Type B pancreatic cell (in vitro differentiated cells): Measurements from ENCODE around the gene SPARC. TPM values are rescaled to one million over a fixed set of nuclear protein-coding genes. Genes with fewer than 3 reads are reported as not detected.

Source experiments
- DNase-seq: peaks from one replicate; pipeline ENCODE4 v3.0.0; 2021; ENCODE audit warnings: mixed read lengths; ENCODE audit not compliant: unreplicated experiment; ENCODE audit errors: extremely low spot score
- H3K27ac Mint-ChIP-seq: 2 replicates; pipeline ENCODE4 v1.8.0; 2021; ENCODE audit warnings: mild to moderate bottlenecking, mixed read lengths
- H3K27me3 Mint-ChIP-seq: 2 replicates; pipeline ENCODE4 v1.8.0; 2021; ENCODE audit warnings: mixed read lengths
- H3K36me3 Mint-ChIP-seq: 2 replicates; pipeline ENCODE4 v1.8.0; 2021; ENCODE audit warnings: mixed read lengths
- H3K4me1 Mint-ChIP-seq: one replicate; pipeline ENCODE4 v1.8.0; 2021; ENCODE audit warnings: mixed read lengths; ENCODE audit not compliant: unreplicated experiment
- H3K4me3 Mint-ChIP-seq: 2 replicates; pipeline ENCODE4 v1.8.0; 2021; ENCODE audit warnings: mild to moderate bottlenecking, mixed read lengths
- H3K9me3 Mint-ChIP-seq: 2 replicates; pipeline ENCODE4 v1.8.0; 2021; ENCODE audit warnings: mixed read lengths
- CTCF ChIP-seq: fragments of 200-600 bp; sonication (generic); conservative IDR thresholded peaks from 2 replicates; pipeline ENCODE4 v1.5.0; 2021; ENCODE audit warnings: antibody characterized with exemption, mild to moderate bottlenecking
- total RNA-seq: library from RNA; stranded (reverse); gene quantifications from 2 replicates; pipeline ENCODE4 v1.2.1, GENCODE V29; 2021; ENCODE audit warnings: low replicate concordance

Gene SPARC
- total RNA-seq, 1 donor from 2014 or later = 973 TPM

GRCh38 chr5:151630088-151630487 is 56.6 kb downstream of the SPARC start:
- Mint-ChIP-seq H3K27me3 (peaks cover 3% of the 10 kb centered on the region), H3K4me3 (no peak overlapping the region), H3K9me3 (no peaks in the 10 kb centered on the region), H3K36me3 (no peaks in the 10 kb centered on the region), H3K4me1 (no peaks in the 10 kb centered on the region), H3K27ac (no peak overlapping the region)
- no peak for DNase-seq
- TF ChIP-seq CTCF = no peak

GRCh38 chr5:151628112-151628823 is 58.4 kb downstream of the SPARC start:
- Mint-ChIP-seq H3K9me3 (no peaks in the 10 kb centered on the region), H3K4me3 (no peak overlapping the region), H3K27ac (no peak overlapping the region), H3K4me1 (no peaks in the 10 kb centered on the region), H3K27me3 (peaks cover 3% of the 10 kb centered on the region), H3K36me3 (no peaks in the 10 kb centered on the region)
- no peak for DNase-seq
- no peak for TF ChIP-seq CTCF

- no peak overlapping the region for H3K4me3 Mint-ChIP-seq
- no peak for TF ChIP-seq CTCF
- no peak overlapping the region for H3K27ac Mint-ChIP-seq
- DNase-seq = no peak
- no peaks in the 10 kb centered on the region for H3K36me3 Mint-ChIP-seq
- no peaks in the 10 kb centered on the region for H3K4me1 Mint-ChIP-seq
- H3K27me3 Mint-ChIP-seq = peaks cover 3% of the 10 kb centered on the region
- no peaks in the 10 kb centered on the region for H3K9me3 Mint-ChIP-seq
These were observed 59.1 kb downstream of the SPARC start for GRCh38 chr5:151627650-151628049.

- Mint-ChIP-seq H3K4me3 (no peak overlapping the region), H3K4me1 (peaks cover 6% of the 10 kb centered on the region), H3K9me3 (no peaks in the 10 kb centered on the region)
These were observed 61.4 kb downstream of the SPARC start for GRCh38 chr5:151625285-151625684.

GRCh38 chr5:151624476-151624875 is 62.2 kb downstream of the SPARC start:
- H3K36me3 Mint-ChIP-seq = no peaks in the 10 kb centered on the region
- H3K27me3 Mint-ChIP-seq = peaks cover 4% of the 10 kb centered on the region
- H3K4me3 Mint-ChIP-seq = no peak overlapping the region
- no peak for TF ChIP-seq CTCF
- no peaks in the 10 kb centered on the region for H3K9me3 Mint-ChIP-seq
- H3K4me1 Mint-ChIP-seq = peaks cover 11% of the 10 kb centered on the region
- DNase-seq = no peak
- no peak overlapping the region for H3K27ac Mint-ChIP-seq

More at GRCh38 chr5:151625285-151625684, 61.4 kb downstream of the SPARC start:
- Mint-ChIP-seq H3K27me3 (peaks cover 6% of the 10 kb centered on the region), H3K36me3 (no peaks in the 10 kb centered on the region), H3K27ac (no peak overlapping the region)
- no peak for DNase-seq
- no peak for TF ChIP-seq CTCF
